Lung (tissue), 12 donors: ENCODE data around the gene LOXHD1. TPM values are rescaled to one million over a fixed set of nuclear protein-coding genes. Genes with fewer than 3 reads are reported as not detected.

Source experiments
- ATAC-seq: fragments of 200-7000 bp; cut with Tn5 transposase; one replicate; pipeline ENCODE4 v1.9.1; 2020; ENCODE audit warnings: moderate number of reproducible peaks; ENCODE audit not compliant: insufficient read depth, low FRiP score
- DNase-seq, 3 donors: peaks; one replicate each; pipeline ENCODE4 v3.0.0-alpha.2; 2013 to 2017
- H3K27ac ChIP-seq, 2 donors: one replicate each; pipeline ENCODE4 v1.5.1; 2013; ENCODE audit warnings: mild to moderate bottlenecking in 2 of 2, moderate library complexity in 2 of 2, control low read depth in 1 of 2, inconsistent platforms in 1 of 2, low read depth in 1 of 2, low read length in 1 of 2
- H3K27me3 ChIP-seq, 3 donors: one replicate each; pipeline ENCODE4 v1.5.1; 2013; ENCODE audit warnings: low read length in 2 of 3; ENCODE audit not compliant: control insufficient read depth in 3 of 3, insufficient read depth in 3 of 3
- H3K36me3 ChIP-seq, 4 donors: one replicate each; pipeline ENCODE4 v1.5.1; 2013; ENCODE audit warnings: low read length in 4 of 4, mild to moderate bottlenecking in 1 of 4, moderate library complexity in 1 of 4; ENCODE audit not compliant: control insufficient read depth in 4 of 4, insufficient read depth in 4 of 4
- H3K4me1 ChIP-seq, 5 donors: one replicate each; pipeline ENCODE4 v1.5.1; 2013; ENCODE audit warnings: low read length in 5 of 5, mild to moderate bottlenecking in 2 of 5, moderate library complexity in 1 of 5; ENCODE audit not compliant: control insufficient read depth in 5 of 5, insufficient read depth in 5 of 5
- H3K4me3 ChIP-seq: one replicate; pipeline ENCODE4 v1.5.1; 2013; ENCODE audit warnings: mild to moderate bottlenecking, control low read depth, moderate library complexity
- H3K9ac ChIP-seq, 2 donors: one replicate each; pipeline ENCODE4 v1.5.1; 2013; ENCODE audit warnings: low read length in 2 of 2, control low read depth in 1 of 2; ENCODE audit not compliant: insufficient read depth in 1 of 2
- H3K9me3 ChIP-seq, 4 donors: one replicate each; pipeline ENCODE4 v1.5.1; 2013; ENCODE audit warnings: low read length in 3 of 4, mild to moderate bottlenecking in 1 of 4, moderate library complexity in 1 of 4; ENCODE audit not compliant: control insufficient read depth in 4 of 4, insufficient read depth in 3 of 4
- WGBS, 2 donors: extraction: QIAGEN DNeasy Blood & Tissue Kit; methylation state at CpG; one replicate each; pipeline ENCODE4 v1.1.7; 2013; 5-methylcytosine and 5-hydroxymethylcytosine counted together
- polyA plus RNA-seq, 2 donors: library from polyadenylated mRNA; stranded (reverse); fragments of 200-250 nt; gene quantifications; one replicate each; pipeline ENCODE4 v1.2.1, GENCODE V29; 2013
- total RNA-seq, 2 donors: library from RNA; depleted of rRNA in 1 of 2; stranded (reverse); fragments of >200 nt in 1 of 2; gene quantifications; one replicate each; pipeline ENCODE4 v1.2.1, GENCODE V29; 2014 to 2021
- TF ChIP-seq, protein P1 (sequence below): IDR thresholded peaks from 2 replicates; pipeline ENCODE4 v1.5.1; 2012; ENCODE audit warnings: mild to moderate bottlenecking; ENCODE audit errors: control extremely low read depth, extremely low read depth
- donor health status: control.
- donor health status: control.
- donor health status: Bipolar disorder and iron deficiency.
- donor health status: healthy.
- donor health status: DM: yes; HTN: yes; CAD: no.

The LOXHD1 gene
- total and polyA plus RNA-seq, 4 donors: 0.45 to 3.1 (median 1.2) TPM

DNA sequence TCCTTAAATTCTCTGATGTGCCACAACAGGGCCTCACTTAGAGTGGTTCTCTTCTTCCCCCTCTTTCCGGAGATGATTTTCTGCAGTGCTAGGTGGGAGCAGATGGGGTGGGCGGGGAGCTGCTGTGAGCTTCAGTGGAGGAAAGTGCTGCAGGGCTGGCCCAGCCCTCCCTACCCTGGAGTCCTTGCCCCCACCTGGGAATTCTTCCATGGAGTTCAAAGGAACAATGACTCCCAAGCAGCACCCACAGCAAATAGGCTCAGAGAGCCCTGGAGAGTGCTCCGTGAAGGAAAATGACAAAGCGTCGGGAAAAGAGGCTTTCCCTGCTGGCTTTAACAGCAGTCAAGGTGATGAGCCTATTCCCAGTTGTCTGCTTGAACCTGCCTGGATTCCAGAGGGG, 28.8 kb downstream of the LOXHD1 start:
- no peak overlapping the region for H3K9ac ChIP-seq
- WGBS, 2 donors: 73 to 91% methylated on average over 5 of the region's 5 CpGs
- H3K27me3 ChIP-seq: no peaks in the 10 kb centered on the region
- DNase-seq (no peak), ATAC-seq (no peak)
- no peak overlapping the region for H3K4me3 ChIP-seq
- TF ChIP-seq, protein P1, sequence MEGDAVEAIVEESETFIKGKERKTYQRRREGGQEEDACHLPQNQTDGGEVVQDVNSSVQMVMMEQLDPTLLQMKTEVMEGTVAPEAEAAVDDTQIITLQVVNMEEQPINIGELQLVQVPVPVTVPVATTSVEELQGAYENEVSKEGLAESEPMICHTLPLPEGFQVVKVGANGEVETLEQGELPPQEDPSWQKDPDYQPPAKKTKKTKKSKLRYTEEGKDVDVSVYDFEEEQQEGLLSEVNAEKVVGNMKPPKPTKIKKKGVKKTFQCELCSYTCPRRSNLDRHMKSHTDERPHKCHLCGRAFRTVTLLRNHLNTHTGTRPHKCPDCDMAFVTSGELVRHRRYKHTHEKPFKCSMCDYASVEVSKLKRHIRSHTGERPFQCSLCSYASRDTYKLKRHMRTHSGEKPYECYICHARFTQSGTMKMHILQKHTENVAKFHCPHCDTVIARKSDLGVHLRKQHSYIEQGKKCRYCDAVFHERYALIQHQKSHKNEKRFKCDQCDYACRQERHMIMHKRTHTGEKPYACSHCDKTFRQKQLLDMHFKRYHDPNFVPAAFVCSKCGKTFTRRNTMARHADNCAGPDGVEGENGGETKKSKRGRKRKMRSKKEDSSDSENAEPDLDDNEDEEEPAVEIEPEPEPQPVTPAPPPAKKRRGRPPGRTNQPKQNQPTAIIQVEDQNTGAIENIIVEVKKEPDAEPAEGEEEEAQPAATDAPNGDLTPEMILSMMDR: no peak
- H3K9me3 ChIP-seq: no peaks in the 10 kb centered on the region
- H3K36me3 ChIP-seq: no peaks in the 10 kb centered on the region
- H3K4me1 ChIP-seq: peaks cover 0 to 3% (median 0%) of the 10 kb centered on the region in 5 donors
- no peak overlapping the region for H3K27ac ChIP-seq

DNA sequence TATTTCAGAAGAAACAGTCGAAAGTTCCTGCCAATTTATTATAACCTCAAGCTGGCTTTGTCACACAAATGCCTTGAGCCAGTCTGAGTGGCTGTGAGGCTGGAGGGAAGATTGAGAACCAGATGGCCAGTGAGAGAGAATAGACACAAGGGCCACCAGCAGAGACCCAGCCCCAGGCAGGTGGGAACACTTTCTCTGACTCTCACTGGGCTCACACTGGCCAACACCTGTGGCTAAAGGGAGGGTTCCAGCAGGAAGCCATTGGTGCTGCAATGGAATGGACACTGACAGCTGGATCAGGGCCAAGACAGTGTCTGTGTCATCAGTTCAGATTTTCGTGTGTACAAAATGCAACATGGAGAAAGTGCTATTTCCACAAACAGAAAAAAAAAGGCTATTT, 29.9 kb downstream of the LOXHD1 start:
- Histone ChIP-seq H3K36me3 (no peaks in the 10 kb centered on the region), H3K27me3 (no peaks in the 10 kb centered on the region), H3K4me3 (no peak overlapping the region), H3K27ac (no peak overlapping the region), H3K9me3 (no peaks in the 10 kb centered on the region), H3K4me1 (peaks cover 0 to 3% (median 0%) of the 10 kb centered on the region in 5 donors), H3K9ac (no peak overlapping the region)
- ATAC-seq: no peak
- DNase-seq: no peak
- WGBS, 2 donors: 62 to 76% methylated on average over 2 of the region's 2 CpGs
- TF ChIP-seq, protein P1: no peak

DNA sequence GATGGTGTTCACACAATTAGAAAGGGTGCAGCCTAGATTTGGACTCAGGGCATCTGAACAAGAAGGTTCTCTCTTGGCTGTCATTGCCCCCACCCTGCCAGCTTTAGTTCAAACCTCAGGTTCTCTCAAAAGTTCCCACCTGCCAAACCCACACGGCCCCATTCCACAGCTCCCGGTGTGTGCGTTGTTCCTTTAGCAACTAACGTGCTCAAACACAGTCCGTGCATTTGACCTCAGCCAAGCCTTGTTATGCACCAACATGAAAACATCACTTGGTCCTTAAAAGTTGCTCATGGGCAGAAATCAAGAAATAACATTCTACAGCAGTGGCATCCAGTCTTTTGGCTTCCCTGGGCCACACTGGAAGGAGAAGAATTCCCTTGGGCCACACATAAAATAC, 32.0 kb downstream of the LOXHD1 start:
- 90 to 98% methylated on average over 5 of the region's 5 CpGs for WGBS, 2 donors
- Histone ChIP-seq H3K9ac (no peak overlapping the region), H3K27me3 (no peaks in the 10 kb centered on the region), H3K4me1 (peaks cover 0 to 7% (median 0%) of the 10 kb centered on the region in 5 donors), H3K9me3 (no peaks in the 10 kb centered on the region), H3K27ac (no peak overlapping the region), H3K36me3 (no peaks in the 10 kb centered on the region), H3K4me3 (no peak overlapping the region)
- TF ChIP-seq, protein P1: no peak
- DNase-seq (no peak), ATAC-seq (no peak)

DNA sequence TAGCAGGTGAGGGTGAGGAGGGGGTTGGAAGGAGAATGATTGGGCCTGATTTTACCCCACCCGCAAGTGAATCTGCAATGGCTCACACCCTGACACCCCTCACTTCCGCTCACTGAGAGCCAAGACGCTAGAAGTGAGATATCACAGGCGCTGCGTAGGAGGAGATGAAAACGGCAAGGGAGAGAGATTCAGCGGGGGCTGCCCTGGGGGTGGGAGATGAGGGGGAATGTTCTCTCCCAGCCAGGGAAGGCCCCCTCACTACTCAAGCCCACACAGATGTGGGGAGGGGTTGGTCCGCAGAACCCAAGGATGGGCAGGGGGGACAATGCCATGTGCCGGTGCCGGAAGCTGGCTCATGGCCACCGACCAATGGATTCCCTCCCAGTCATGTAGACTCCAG, 32.9 kb downstream of the LOXHD1 start:
- Histone ChIP-seq H3K27me3 (no peaks in the 10 kb centered on the region), H3K27ac (peak overlapping the region in 1 of 2 donors; percentile 30), H3K9ac (no peak overlapping the region), H3K9me3 (no peaks in the 10 kb centered on the region), H3K4me1 (peaks cover 0 to 7% (median 0%) of the 10 kb centered on the region in 5 donors), H3K36me3 (no peaks in the 10 kb centered on the region), H3K4me3 (no peak overlapping the region)
- TF ChIP-seq, protein P1: no peak
- no peak for DNase-seq
- no peak for ATAC-seq
- WGBS, 2 donors: 67 to 84% methylated on average over 11 of the region's 11 CpGs
